Stimulated activated naive CD8-positive, alpha-beta T cell treated with anti-CD3 and anti-CD28 coated beads, Interleukin-15, amount 100 ng/mL, for 72 hours (primary cell): Measurements from ENCODE around the gene LGALS1.

Experiments
- ATAC-seq: fragments of 150-1000 bp; cut with Tn5 transposase; 2 replicates; pipeline ENCODE4 v1.10.0; 2021; ENCODE audit warnings: mild to moderate bottlenecking, moderate library complexity
- DNase-seq, 2 donors: peaks; one replicate each; pipeline ENCODE4 v3.0.0; 2021 to 2022
- H3K27ac Mint-ChIP-seq, 2 donors: one replicate each; pipeline ENCODE4 v1.8.0; 2022; ENCODE audit warnings: mild to moderate bottlenecking in 2 of 2, mixed read lengths in 2 of 2, moderate library complexity in 2 of 2
- H3K27me3 Mint-ChIP-seq: one replicate; pipeline ENCODE4 v1.8.0; 2022; ENCODE audit warnings: mixed read lengths
- H3K4me1 Mint-ChIP-seq: one replicate; pipeline ENCODE4 v1.8.0; 2022; ENCODE audit warnings: mild to moderate bottlenecking, mixed read lengths
- H3K4me3 Mint-ChIP-seq, 2 donors: one replicate each; pipeline ENCODE4 v1.8.0; 2022; ENCODE audit warnings: mild to moderate bottlenecking in 2 of 2, mixed read lengths in 2 of 2, moderate library complexity in 1 of 2
- H3K9me3 Mint-ChIP-seq, 2 donors: one replicate each; pipeline ENCODE4 v1.8.0; 2022; ENCODE audit warnings: mixed read lengths in 2 of 2

The LGALS1 gene

DNA sequence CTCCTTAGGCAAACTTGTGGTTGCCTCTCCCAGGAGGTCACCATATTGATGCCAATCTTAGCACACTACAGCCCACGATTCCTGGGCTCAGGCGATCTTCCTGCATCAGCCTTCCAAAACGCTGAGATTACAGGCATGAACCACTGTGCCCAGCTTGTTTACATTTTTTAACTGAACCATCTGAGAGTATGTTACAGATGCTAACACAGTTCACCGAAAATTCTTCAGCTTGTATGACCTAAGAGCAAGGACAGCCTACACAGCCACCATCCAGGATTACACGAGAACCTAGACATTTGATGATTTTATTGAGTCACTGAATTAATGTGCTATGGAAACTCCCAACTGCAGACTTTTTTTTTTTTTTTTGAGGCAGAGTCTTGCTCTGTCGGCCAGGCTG is 5.8 kb upstream of the LGALS1 start:
- H3K4me3 Mint-ChIP-seq: no peak overlapping the region
- DNase-seq (no peak), ATAC-seq (no peak)
- no peaks in the 10 kb centered on the region for H3K9me3 Mint-ChIP-seq
- H3K4me1 Mint-ChIP-seq: peaks cover 56% of the 10 kb centered on the region
- H3K27ac Mint-ChIP-seq: no peak overlapping the region
- H3K27me3 Mint-ChIP-seq: no peaks in the 10 kb centered on the region

DNA sequence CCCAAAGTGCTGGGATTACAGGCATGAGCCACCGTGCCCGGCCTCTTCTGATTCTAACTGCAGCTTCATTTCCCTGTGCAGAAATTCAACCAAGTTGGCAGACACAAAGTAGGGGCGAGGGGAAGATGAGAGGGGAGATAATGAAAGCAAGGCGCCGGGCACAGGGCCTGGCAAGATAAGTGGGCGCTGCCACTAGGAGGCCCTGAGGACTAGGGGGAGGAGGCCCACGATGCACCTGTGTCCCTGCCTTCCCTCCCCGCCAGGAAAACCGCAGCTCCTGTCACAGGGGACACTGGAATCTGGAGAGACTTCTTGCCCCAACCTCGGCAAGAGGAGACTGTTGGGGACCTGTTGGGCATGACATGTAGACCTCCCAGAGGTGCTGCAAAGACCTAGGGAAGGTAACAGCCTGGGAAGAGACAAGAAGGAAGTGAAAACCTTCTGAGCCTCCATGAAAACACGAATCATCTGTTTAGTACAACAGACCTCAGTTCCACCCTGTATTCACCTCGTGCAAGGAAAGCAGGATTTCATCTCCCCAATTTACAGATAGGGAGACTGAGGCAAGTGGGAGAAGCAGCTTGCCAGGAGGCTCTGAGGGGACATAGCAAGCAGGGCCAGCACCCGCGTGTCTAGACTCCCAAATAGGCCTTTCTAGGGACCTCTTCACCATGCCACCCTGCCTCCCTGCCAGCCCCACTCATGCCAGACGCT is 3.1 kb upstream of the LGALS1 start:
- Mint-ChIP-seq H3K27ac (no peak overlapping the region), H3K9me3 (no peaks in the 10 kb centered on the region), H3K27me3 (no peaks in the 10 kb centered on the region), H3K4me1 (peaks cover 71% of the 10 kb centered on the region), H3K4me3 (peak overlapping the region; percentile 55 to 68)
- no peak for ATAC-seq
- no peak for DNase-seq

DNA sequence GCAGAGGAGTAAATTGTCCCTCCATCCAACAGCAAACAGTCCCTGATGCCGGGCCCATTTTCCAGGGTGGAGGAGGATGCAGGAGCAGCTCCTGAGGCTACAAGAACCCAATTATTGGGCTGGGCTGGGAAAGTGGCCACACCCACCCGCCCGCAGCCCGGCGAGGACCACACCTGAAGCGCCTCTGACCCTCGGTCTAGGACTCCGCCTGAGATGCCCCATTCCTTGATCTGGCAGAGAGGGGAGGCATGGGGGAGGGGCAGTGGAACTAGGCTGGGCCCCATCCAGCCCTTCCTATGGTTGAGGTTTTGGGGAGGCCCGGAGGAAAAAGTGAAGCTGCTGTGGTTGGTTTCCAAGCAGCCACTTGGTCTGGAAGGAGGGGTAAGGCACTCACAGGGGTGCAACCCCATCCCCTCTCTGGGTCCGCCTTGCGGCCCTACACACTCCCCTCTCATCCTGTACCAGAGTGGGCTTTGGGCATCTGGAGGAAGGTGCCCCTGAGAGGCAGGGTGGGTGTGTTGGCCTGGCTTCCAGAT is 2.4 kb upstream of the LGALS1 start:
- ATAC-seq (no peak), DNase-seq (peak in 1 of 2 donors; percentile 25)
- H3K9me3 Mint-ChIP-seq: no peaks in the 10 kb centered on the region
- peak overlapping the region; percentile 55 to 68 for H3K4me3 Mint-ChIP-seq
- no peak overlapping the region for H3K27ac Mint-ChIP-seq
- H3K4me1 Mint-ChIP-seq: peaks cover 77% of the 10 kb centered on the region
- no peaks in the 10 kb centered on the region for H3K27me3 Mint-ChIP-seq

DNA sequence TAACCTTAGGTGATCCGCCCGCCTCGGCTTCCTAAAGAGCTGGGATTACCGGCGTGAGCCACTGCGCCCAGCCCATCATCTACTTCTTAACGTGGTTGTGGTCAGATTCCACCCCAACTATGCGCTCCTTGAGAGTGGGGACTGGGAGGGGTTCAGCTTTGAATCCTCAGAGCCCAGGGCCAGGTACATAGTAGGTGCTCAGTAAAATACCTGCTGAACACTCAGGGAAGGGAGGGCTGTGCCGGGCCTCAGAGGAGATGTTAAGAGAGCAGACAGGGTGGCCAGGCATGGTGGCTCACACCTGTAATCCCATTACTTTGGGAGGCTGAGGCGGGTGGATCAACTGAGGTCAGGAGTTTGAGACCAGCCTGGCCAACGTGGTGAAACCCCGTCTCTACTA is 1.2 kb upstream of the LGALS1 start:
- peaks cover 82% of the 10 kb centered on the region for H3K4me1 Mint-ChIP-seq
- DNase-seq: no peak
- H3K4me3 Mint-ChIP-seq: peak overlapping the region; percentile 63 to 83
- no peak for ATAC-seq
- H3K27ac Mint-ChIP-seq: peak overlapping the region in 1 of 2 donors; percentile 12
- H3K27me3 Mint-ChIP-seq: no peaks in the 10 kb centered on the region
- H3K9me3 Mint-ChIP-seq: no peaks in the 10 kb centered on the region

DNA sequence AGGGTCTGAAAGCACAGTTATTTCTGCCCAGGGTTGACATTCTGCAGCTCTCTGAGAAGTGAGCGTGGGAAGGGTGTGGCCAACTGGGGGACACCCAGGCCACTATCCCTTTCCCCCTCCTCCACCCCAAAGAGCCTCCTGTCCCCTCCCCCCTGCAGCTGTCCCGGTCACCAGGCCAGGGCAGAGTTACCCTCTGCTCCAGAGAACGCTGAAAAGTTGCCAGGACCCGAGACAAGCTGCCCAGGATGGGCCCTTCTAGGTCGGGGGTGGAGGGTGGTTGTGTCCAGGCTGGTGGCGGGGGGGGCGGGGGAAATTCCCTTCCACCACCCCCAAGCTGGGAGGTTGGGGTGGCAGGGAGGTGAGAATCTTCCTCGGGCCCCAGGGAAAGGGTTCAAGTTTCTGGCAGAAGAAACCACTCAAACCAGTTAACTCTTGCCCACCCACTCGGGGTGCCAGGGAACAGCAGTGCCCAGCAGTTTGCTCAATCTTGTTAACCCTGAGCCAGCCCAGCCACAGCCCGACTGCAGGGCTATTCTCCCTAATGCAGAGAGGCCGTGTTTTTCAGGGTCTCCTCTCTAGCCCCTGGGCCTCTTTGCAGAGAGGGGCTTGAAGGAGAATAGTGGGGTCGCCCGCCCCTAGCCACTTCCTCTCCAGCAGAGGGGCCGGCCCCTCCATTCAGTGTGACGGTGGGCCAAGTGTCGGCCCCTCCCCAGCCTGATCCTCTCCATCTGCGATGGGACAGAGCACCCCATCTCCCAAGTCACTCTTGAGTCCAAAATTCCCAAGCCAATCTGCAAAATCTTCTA is 697 bp downstream of the LGALS1 start:
- DNase-seq (peak; percentile 36 to 52), ATAC-seq (peak; percentile 1)
- peak overlapping the region; percentile 83 to 93 for H3K4me3 Mint-ChIP-seq
- peaks cover 80% of the 10 kb centered on the region for H3K4me1 Mint-ChIP-seq
- H3K27ac Mint-ChIP-seq: peak overlapping the region; percentile 82 to 90
- no peaks in the 10 kb centered on the region for H3K27me3 Mint-ChIP-seq
- no peaks in the 10 kb centered on the region for H3K9me3 Mint-ChIP-seq

DNA sequence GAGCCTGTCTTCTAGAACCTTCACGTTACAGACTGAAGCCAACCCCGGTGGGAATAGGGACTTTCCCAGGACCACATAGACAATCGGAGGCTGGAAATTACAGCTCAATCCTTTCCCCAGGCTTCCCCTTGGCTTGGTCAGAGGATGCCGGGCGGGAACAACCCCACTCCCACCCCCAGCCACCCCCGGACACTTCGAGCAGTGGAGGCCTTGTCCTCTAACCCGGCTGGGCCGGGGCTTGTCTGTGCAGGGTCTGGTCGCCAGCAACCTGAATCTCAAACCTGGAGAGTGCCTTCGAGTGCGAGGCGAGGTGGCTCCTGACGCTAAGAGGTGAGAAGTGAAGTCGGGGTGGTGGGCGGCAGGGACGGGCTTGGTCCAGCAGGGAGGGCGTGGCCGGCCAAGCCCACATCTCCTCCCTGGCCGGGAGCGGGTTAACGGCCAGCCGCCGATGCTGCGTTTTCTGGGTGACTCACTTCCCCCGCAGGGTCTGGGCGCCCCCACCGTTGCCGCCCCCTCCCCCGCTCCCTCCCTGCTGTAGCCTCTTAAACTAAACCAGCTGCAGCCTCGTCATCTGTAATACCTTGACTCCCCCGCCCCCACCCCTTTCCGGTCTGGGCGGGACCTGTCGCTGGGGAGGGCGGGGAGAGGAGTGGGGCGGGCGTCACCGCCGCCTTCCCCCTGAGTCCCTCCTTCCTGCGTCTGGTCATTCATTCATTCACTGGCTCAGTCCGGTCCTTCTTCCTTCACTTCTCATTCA is 1.5 kb downstream of the LGALS1 start:
- Mint-ChIP-seq H3K4me1 (peaks cover 80% of the 10 kb centered on the region), H3K4me3 (peak overlapping the region; percentile 83 to 93), H3K27ac (peak overlapping the region; percentile 90 to 94), H3K9me3 (no peaks in the 10 kb centered on the region), H3K27me3 (no peaks in the 10 kb centered on the region)
- DNase-seq (peak; percentile 88 to 94), ATAC-seq (peak; percentile 86)

DNA sequence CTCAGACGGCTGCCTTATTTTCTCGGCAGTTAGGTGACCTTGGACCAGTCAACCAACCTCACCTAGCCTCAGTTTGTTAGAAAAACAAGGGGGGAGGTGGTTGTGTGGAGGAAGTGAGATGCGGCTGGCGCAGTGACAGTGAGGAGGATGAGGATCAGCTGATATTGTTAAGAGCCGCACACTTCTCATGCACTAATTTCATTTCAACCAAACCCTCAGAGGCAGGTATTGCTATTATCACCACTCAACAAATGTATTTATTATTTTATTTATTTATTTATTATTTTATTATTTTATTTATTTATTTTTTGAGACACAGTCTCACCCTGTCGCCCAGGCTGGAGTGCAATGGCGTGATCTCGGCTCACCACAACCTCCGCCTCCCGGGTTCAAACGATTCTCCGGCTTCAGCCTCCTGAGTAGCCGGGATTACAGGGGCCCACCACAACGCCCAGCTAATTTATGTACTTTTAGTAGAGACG is 2.1 kb downstream of the LGALS1 start:
- Mint-ChIP-seq H3K4me3 (peak overlapping the region; percentile 83 to 93), H3K9me3 (no peaks in the 10 kb centered on the region), H3K27ac (peak overlapping the region; percentile 89 to 94), H3K27me3 (no peaks in the 10 kb centered on the region), H3K4me1 (peaks cover 74% of the 10 kb centered on the region)
- no peak for DNase-seq
- ATAC-seq: peak; percentile 34

DNA sequence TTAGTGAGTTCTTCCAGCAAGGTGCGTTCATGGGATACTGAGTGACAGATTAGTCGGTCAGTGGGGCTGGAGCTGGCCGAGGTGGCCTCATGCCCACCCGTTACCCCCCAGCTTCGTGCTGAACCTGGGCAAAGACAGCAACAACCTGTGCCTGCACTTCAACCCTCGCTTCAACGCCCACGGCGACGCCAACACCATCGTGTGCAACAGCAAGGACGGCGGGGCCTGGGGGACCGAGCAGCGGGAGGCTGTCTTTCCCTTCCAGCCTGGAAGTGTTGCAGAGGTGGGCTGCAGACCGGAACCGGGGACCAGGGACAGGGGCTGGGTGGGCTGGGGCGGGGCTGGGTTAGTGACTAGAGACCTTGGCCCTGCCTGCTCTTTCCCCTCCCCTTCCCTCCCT is 2.9 kb downstream of the LGALS1 start:
- no peak for DNase-seq

DNA sequence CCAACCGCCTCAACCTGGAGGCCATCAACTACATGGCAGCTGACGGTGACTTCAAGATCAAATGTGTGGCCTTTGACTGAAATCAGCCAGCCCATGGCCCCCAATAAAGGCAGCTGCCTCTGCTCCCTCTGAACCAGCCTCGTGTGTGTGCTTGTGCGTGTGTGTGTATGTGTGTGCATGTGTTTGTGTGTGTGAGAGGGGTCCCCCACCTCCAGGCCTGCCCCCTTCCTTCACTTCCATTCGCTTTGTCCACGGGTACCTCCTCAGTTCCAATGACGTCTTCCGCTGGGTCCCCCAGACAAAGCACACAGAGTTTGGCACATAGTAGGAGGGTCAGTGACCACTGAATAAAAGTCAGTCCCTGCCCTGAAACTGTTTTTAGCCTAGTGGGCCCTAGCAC is 4.2 kb downstream of the LGALS1 start:
- H3K4me1 Mint-ChIP-seq: peaks cover 53% of the 10 kb centered on the region
- no peaks in the 10 kb centered on the region for H3K27me3 Mint-ChIP-seq
- DNase-seq: no peak
- no peak overlapping the region for H3K27ac Mint-ChIP-seq
- no peak for ATAC-seq
- no peak overlapping the region for H3K4me3 Mint-ChIP-seq
- H3K9me3 Mint-ChIP-seq: no peaks in the 10 kb centered on the region

More for the DNA sequence above, 2.9 kb downstream of the LGALS1 start:
- Mint-ChIP-seq H3K27ac (no peak overlapping the region), H3K4me1 (peaks cover 66% of the 10 kb centered on the region), H3K4me3 (no peak overlapping the region), H3K9me3 (no peaks in the 10 kb centered on the region), H3K27me3 (no peaks in the 10 kb centered on the region)
- ATAC-seq: no peak

DNA sequence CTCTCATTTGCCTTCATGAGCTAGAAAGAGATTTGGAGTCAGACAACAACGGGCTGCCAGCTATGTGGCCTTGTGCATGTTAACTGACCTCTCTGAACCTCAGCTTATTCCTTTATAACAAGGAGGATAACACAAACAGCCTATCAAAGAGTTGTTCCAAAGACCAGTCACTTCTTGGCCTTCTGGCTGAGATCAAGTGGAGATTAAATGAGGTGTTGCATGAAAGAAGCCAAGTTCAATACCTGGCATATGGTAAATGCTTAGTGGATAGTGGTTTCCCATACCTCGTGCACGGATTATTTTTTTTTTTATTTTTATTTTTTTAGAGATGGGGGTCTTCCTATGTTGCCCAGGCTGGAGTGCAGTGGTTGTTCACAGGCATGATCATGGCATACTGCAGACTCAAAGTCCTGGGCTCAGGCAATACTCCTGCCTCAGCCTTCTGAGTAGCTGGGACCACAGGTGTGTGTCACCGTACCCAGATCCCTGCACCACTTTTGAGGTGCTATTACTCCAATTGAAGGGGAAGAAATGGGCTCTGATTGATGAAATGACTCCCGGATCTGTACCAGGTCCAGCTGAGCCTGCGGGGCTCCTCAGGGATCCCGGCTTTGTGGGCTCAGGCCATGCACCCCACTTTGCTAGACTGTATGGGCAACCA is 4.9 kb downstream of the LGALS1 start:
- ATAC-seq (no peak), DNase-seq (no peak)
- Mint-ChIP-seq H3K4me3 (no peak overlapping the region), H3K27ac (no peak overlapping the region), H3K4me1 (peaks cover 48% of the 10 kb centered on the region), H3K27me3 (no peaks in the 10 kb centered on the region), H3K9me3 (no peaks in the 10 kb centered on the region)

DNA sequence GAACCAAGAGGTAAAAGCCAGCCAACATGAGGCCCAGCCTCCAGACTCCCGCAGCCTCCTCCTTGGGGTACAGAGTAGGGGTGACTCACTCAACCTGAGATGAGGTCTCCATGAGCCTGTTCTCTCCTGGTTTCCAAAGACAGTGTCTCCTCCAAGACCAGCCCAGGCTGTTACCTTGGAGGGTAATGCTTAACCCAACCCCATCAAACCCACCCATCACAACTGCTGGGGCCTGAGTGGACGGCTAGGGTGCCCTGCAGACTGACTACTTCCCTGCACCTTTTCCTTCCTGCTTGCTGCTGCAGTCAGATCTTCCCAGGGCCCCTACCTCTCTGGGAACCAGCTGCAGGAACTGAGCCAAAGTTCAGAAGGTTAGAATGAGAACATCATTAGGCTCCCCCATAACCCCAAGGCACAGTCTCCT is 5.6 kb downstream of the LGALS1 start:
- Mint-ChIP-seq H3K27ac (no peak overlapping the region), H3K9me3 (no peaks in the 10 kb centered on the region)
- DNase-seq: no peak

DNA sequence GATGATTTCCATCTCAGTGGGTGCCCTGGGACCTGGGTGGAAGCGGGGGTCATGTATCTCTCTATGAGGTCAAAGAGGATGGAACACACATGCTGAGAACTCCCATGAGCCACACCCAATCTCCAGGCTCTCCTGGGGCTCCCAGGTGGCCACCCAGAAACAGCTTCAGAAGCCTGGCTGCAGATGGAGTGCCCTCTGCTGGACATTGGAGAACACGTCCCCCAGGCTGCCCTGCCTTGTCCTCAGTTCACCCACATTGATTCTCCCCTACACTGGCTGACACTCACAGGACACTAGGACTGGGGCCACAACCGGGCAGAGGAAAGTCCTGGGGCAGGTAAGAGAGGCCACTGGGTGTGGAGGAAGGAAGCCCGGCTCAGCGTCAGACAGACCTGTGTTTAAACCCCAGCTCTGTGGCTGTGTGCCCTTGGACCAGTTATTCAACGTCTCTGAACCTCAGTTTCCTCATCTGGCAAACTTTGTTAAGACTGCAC is 6.2 kb downstream of the LGALS1 start:
- DNase-seq: peak; percentile 73 to 80

More for the DNA sequence above, 5.6 kb downstream of the LGALS1 start:
- H3K4me1 Mint-ChIP-seq: peaks cover 48% of the 10 kb centered on the region
- no peak overlapping the region for H3K4me3 Mint-ChIP-seq
- ATAC-seq: no peak
- no peaks in the 10 kb centered on the region for H3K27me3 Mint-ChIP-seq

DNA sequence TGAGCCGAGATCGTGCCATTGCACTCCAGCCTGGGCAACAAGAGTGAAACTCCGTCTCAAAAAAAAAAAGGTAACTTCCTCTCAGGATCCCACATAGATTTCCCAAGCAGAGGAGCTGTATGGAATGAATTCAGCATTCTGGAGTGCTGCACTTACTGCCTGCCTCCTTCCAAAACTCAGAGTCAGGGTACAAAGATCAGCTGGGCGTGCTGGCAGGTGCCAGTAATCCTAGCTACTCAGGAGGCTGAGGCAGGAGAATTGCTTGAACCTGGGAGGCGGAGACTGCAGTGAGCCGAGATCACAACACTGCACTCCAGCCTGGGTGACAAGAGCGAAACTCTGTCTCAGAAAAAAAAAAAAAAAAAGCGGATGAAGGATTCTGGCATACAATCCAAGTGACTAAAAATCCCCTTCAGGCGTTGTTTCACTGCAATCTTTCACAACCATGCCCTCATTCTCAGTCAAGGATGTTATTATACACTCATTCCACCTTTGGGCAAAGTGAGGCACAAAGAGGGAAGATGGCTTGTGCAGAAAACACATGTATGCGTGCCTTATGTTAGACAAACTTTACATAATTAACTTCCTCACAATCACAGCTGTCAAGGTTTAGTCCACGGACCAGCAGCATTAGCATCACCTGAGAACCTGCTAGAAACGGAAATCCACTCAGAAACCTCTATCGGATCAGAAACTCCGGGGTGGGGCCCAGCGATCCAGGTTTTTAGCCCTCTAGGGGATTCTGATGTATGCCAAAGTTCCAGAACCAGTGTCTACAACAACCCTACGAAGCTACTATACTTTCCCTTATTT is 9.6 kb downstream of the LGALS1 start:
- DNase-seq (no peak), ATAC-seq (no peak)
- Mint-ChIP-seq H3K9me3 (no peaks in the 10 kb centered on the region), H3K4me3 (no peak overlapping the region), H3K27ac (no peak overlapping the region), H3K27me3 (no peaks in the 10 kb centered on the region), H3K4me1 (peaks cover 46% of the 10 kb centered on the region)

More for the DNA sequence above, 6.2 kb downstream of the LGALS1 start:
- no peaks in the 10 kb centered on the region for H3K9me3 Mint-ChIP-seq
- peak; percentile 47 for ATAC-seq
- no peaks in the 10 kb centered on the region for H3K27me3 Mint-ChIP-seq
- H3K4me3 Mint-ChIP-seq: no peak overlapping the region
- H3K4me1 Mint-ChIP-seq: peaks cover 47% of the 10 kb centered on the region
- no peak overlapping the region for H3K27ac Mint-ChIP-seq
